ENCODE results near the gene LANCL2. TPM values are rescaled to one million over a fixed set of nuclear protein-coding genes. Genes with fewer than 3 reads are reported as not detected.

Gene LANCL2
- total and polyA plus RNA-seq, 9 of the 15 experiments (the other 6 are each of a cell fraction or from before 2014, with no cell fraction given) = 5.3 to 18.5 (median 13.5) TPM

DNA sequence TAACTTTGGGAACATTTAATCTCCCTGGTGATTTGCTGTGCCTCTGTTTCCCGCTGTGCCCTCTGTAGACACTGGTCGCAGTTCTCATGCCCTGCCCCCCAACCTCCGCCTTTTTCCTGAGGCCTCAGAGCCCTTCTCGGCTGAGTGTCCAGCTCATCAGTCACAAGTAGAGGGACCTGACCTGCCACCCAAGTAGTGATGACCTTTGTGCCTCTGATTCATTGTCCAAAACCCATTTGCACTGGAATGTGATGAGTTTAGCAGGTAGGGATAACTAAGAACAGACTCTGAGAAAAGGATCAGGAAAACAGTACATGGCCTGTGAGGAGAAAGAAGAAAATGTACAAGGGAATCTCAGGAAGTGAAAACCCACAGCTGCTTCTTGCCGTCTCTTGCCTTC is 58.8 kb downstream of the LANCL2 start:
- Histone ChIP-seq H3K4me2 (ENCODE audit: insufficient read depth, low read length) (no peak overlapping the region), H3K4me3 (no peak overlapping the region), H3K4me1 (replicated peaks in 1 of 2; ENCODE audit: control insufficient read depth in 2 of 2, insufficient read depth in 2 of 2, low read length in 2 of 2) (peaks cover 4 to 9% of the 10 kb centered on the region in 2 experiments; a peak in 4 of 5 replicates), H3K27me3 (ENCODE audit: control insufficient read depth in 2 of 2, insufficient read depth in 2 of 2, low read length in 2 of 2) (no peaks in the 10 kb centered on the region), H3K9ac (ENCODE audit: insufficient read depth in 1 of 2, low read depth in 2 of 2, low read length in 2 of 2) (no peak overlapping the region), H3K79me2 (ENCODE audit: control insufficient read depth, insufficient read depth, low read length) (no peaks in the 10 kb centered on the region), H2AFZ (ENCODE audit: low read depth, low read length) (no peak overlapping the region), H4K20me1 (replicated peaks; ENCODE audit: control insufficient read depth, insufficient read depth, low read length) (no peaks in the 10 kb centered on the region), H3K36me3 (ENCODE audit: control insufficient read depth, insufficient read depth, low read length) (no peaks in the 10 kb centered on the region), H3K27ac (ENCODE audit: extremely low read depth, low read depth, low read length) (no peak overlapping the region), H3K9me3 (replicated peaks; ENCODE audit: control insufficient read depth, insufficient read depth, low read depth, low read length) (no peaks in the 10 kb centered on the region), H3K9me1 (ENCODE audit: control insufficient read depth, insufficient read depth, low read length) (no peaks in the 10 kb centered on the region)
- CTCF ChIA-PET (ENCODE audit: low intra/inter-chr PET ratio) = no interaction called here
- POLR2A ChIA-PET = interaction anchor here (0.6 kb wide), 1 partner anchor 114 kb away, joined by 4 read pairs; no protein-coding TSS in a partner anchor
- in situ Hi-C loops (cut with MboI) = loop anchor here (5.0 kb wide), 1 partner anchor 132 kb away; no protein-coding TSS in a partner anchor
- intact Hi-C loops (cut with micrococcal nuclease) = no loop called here
- ATAC-seq (no peak), DNase-seq (ENCODE audit: extremely low read depth in 1 of 4, low spot score in 3 of 4) (no peak), FAIRE-seq (no peak)
- 73% methylated on average over 2 of the region's 5 CpGs for WGBS (ENCODE audit: insufficient coverage, low coverage, missing lambda C conversion rate)
- BruUV-seq (replicated peaks) = no TSS peak
- TF ChIP-seq ATF1 (CRISPR knock-in tag; IDR thresholded peaks at IDR 0.05) = no peak
- no peak for TF ChIP-seq ATF1 (tag; IDR thresholded peaks at IDR 0.05)
- TF ChIP-seq SRSF1 (IDR thresholded peaks at IDR 0.05; ENCODE audit: low read depth, low read length) = no peak
- TF ChIP-seq ETV6 (IDR thresholded peaks at IDR 0.05; ENCODE audit: borderline replicate concordance in 1 of 2, low read depth in 2 of 2, low read length in 1 of 2) = no peak
- no peak for TF ChIP-seq ETV6 (CRISPR knock-in tag; IDR thresholded peaks at IDR 0.05; ENCODE audit: borderline replicate concordance)
- TF ChIP-seq EP400 (IDR thresholded peaks at IDR 0.05) = no peak
- TF ChIP-seq HLTF (IDR thresholded peaks at IDR 0.05) = no peak
- no peak for TF ChIP-seq KLF10 (CRISPR knock-in tag; IDR thresholded peaks at IDR 0.05)
- TF ChIP-seq, protein P1, sequence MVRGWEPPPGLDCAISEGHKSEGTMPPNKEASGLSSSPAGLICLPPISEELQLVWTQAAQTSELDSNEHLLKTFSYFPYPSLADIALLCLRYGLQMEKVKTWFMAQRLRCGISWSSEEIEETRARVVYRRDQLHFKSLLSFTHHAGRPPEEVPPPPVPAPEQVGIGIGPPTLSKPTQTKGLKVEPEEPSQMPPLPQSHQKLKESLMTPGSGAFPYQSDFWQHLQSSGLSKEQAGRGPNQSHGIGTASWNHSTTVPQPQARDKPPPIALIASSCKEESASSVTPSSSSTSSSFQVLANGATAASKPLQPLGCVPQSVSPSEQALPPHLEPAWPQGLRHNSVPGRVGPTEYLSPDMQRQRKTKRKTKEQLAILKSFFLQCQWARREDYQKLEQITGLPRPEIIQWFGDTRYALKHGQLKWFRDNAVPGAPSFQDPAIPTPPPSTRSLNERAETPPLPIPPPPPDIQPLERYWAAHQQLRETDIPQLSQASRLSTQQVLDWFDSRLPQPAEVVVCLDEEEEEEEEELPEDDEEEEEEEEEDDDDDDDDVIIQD (CRISPR knock-in tag; IDR thresholded peaks at IDR 0.05) = no peak
- TF ChIP-seq NONO (IDR thresholded peaks at IDR 0.05; ENCODE audit: low read depth in 2 of 2, low read length in 1 of 2) = no peak
- no peak for TF ChIP-seq ZNF75A (CRISPR knock-in tag; IDR thresholded peaks at IDR 0.05)
- TF ChIP-seq DACH1 (IDR thresholded peaks at IDR 0.05; ENCODE audit: partially characterized antibody) = no peak
- no peak for TF ChIP-seq CHD2 (IDR thresholded peaks at IDR 0.05; ENCODE audit: low read depth, low read length)
- no peak for TF ChIP-seq ZNF436 (CRISPR knock-in tag; IDR thresholded peaks at IDR 0.05)
- TF ChIP-seq, protein P2, sequence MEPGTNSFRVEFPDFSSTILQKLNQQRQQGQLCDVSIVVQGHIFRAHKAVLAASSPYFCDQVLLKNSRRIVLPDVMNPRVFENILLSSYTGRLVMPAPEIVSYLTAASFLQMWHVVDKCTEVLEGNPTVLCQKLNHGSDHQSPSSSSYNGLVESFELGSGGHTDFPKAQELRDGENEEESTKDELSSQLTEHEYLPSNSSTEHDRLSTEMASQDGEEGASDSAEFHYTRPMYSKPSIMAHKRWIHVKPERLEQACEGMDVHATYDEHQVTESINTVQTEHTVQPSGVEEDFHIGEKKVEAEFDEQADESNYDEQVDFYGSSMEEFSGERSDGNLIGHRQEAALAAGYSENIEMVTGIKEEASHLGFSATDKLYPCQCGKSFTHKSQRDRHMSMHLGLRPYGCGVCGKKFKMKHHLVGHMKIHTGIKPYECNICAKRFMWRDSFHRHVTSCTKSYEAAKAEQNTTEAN (CRISPR knock-in tag; IDR thresholded peaks at IDR 0.05) = no peak
- no peak for TF ChIP-seq ZNF445 (CRISPR knock-in tag; IDR thresholded peaks at IDR 0.05; ENCODE audit: low read depth)
- no peak for TF ChIP-seq OTX1 (CRISPR knock-in tag; IDR thresholded peaks at IDR 0.05)
